GM18868 (cell line): ENCODE data around the gene A1CF.
"Not testable (repeated sequence)": the region's sequence is repeated elsewhere in the genome, so short reads cannot be mapped to it uniquely, and the experiment has no call there.

Experiments used
- ATAC-seq: cut with Tn5 transposase; IDR thresholded peaks from one replicate; pipeline ENCODE4 v1.9.1; 2021; ENCODE audit warnings: mild to moderate bottlenecking, moderate library complexity; ENCODE audit not compliant: unreplicated experiment

A1CF gene, protein sequence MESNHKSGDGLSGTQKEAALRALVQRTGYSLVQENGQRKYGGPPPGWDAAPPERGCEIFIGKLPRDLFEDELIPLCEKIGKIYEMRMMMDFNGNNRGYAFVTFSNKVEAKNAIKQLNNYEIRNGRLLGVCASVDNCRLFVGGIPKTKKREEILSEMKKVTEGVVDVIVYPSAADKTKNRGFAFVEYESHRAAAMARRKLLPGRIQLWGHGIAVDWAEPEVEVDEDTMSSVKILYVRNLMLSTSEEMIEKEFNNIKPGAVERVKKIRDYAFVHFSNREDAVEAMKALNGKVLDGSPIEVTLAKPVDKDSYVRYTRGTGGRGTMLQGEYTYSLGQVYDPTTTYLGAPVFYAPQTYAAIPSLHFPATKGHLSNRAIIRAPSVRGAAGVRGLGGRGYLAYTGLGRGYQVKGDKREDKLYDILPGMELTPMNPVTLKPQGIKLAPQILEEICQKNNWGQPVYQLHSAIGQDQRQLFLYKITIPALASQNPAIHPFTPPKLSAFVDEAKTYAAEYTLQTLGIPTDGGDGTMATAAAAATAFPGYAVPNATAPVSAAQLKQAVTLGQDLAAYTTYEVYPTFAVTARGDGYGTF

DNA sequence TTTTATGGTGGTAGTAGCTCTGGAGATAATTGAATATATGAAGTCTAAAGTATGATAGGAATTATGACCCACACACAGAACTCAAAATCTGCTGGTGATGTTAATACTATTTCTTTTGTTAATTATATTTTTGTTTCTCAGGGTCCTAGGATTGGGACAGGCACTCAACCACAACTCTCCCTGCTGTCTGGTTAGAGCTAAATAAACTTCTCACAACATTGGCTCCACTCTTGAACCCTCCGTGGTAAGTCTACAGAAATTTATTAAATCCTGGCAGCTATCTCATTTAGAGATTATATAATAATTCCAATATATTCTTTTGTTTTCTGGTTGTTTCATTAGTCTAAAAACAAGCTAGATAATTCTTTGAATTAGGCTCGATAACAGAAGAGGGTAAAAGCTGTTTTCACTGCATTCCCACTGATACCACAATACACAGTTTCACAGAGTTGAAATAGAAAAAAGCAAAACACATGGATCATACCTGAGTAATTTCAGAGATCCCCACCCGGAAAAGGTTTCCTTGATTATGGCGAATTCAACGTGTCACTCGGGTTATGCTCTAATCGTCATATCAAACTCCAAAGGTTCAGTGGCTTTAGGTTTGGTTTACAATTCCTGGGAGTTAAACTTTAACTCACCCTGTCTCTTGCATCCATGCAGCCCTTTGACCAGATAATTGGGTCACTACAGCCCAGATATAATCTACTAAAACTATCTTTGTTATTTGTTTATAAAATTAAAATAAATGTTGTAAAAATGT, at the start of gene A1CF:
Gene A1CF, minus strand, starts transcription at position 531 of the 763 bp plus-strand sequence. CDS start 25,687 bp downstream, outside the sequence.
- ATAC-seq, result no peak

DNA sequence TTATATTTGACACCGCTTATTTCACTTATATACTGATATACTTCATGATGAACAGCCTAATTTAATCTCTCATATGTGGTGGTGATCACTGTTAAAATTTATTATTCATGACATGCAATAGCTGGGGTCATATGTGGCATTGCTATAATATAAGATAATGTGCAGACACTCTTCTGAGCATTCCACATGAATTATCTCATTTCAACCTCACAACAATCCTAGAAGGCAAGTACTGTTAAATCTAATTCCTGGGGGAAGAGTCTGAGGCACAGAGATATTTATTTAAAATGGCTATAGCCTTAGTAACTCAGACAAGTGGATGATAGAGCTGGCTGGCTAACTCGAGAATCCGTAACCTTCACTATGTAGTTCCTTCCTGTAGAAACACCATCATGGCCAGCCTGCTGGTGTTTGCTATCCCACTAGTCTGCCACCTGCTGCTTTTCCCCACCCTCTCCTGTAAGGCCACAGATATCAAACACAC, 46.6 kb upstream of the A1CF start:
- ATAC-seq, result no peak

DNA sequence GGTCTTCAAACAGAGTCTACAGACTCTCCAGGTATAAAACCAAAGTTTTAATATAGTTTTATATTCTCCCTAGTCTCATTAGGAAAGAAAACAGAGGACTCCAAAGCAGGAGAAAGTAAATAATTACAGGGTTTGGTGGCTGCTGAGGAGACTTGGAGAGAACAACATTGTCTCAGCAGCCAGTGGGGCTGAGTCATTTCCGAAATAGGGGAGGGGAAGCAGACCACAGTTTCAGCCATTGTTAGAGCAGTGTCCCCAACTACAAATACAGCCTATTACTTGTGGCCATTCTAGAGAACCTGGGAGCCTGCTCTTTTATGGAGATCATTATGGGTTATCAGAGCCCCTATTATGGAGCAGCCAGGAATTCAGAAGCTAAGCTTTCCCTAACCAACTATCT, 44.2 kb upstream of the A1CF start:
- ATAC-seq, result peak; percentile 96

DNA sequence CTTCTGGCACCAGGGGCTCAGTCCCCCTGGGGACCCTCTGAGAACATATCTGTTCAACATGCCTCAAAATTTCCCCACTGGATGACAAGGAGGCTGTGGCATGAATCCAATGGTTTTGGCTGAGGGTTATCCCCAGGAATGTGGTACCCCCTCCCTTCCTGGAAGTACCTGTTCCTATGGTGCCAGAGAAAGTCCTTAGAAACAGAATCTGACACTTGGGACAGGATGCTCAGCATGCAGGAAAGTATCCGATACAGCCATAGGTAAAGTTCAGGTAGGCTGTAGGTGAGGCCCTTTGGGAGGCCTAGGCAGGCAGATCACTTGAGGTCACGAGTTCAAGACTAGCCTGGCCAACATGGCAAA, 42.7 kb upstream of the A1CF start:
- ATAC-seq, result no peak

DNA sequence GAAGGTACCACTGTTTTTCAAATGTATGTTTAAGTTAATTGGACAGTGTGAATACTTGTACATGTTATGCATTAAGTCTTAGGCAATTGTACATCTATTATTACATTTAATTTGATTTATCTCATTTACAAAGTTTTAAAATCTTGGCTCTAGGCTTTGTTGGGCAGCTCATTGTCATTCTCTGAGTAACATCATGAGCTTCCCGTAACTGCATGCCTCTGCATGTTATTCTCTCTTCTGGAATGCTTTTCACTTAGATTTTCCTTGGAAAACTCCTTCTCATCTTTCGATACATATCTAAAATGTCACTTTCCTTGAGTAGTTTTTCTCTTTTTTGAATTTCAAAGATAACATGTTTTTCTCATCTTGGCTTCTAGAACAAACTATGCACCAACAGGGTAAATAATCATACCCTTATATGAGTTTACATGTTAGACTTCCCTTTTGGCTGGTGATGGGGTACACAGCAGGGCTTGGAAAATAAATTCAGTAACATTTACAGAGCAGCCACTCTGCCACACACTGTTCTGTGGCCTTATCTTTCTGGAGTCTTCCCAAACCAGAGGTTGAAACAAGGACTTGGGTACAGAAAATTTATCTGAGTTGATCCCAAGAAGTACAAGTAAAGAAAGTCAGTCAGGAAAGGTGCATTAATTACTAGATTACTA, 42.2 kb upstream of the A1CF start:
- no peak for ATAC-seq

DNA sequence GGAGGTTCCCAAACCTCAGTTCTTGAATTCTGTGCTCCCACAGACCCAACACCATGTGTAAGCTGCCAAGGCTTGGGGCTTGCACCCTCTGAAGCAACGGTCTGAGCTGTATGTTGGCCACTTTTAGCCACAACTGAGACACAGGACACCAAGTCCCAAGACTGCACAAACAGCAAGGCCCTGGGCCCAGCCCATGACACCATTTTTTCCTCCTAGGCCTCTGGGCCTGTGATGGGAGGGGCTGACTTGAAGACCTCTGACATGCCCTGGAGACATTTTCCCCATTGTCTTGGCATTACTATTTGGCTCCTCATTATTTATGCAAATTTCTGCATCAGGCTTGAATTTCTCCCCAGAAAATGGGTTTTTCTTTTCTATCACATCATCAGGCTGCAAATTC, 38.0 kb upstream of the A1CF start:
- not testable (repeated sequence) for ATAC-seq

DNA sequence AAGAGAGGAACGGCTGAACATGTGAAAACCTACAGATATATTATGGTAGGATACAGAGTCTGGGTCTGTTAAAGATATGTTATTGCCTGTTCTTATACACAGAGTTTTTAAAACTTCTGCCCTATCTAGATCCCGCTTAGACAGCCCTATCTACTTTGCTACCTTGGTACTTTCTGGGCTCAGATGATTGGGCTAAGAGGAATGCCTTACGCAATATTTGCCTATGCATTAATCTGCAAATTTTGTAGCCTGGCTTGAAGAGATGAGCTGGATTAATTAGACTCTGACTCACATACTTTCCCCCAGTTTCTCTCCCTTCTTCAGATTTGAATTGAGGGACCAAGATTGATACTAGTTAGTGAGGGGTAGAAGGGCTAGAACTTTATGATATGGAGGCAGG, 33.6 kb upstream of the A1CF start:
- ATAC-seq, result no peak

DNA sequence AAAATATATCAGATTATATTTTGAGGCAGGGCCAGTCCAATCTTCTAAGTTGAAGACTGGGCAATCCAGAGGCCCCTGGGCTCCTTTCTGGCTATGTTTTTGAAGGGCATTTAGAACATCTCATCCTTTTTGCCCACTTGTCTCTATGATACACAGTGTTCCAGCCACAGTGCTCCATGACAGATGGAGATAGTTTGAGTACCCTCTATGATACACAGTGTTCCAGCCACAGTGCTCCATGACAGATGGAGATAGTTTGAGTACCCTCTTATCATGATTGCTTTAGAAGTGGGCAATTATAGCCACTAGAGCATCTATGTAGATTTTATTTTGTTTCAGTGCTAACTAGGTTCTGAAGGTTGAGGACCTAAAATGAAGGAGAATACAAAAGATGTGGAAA, 33.1 kb upstream of the A1CF start:
- ATAC-seq, result no peak

DNA sequence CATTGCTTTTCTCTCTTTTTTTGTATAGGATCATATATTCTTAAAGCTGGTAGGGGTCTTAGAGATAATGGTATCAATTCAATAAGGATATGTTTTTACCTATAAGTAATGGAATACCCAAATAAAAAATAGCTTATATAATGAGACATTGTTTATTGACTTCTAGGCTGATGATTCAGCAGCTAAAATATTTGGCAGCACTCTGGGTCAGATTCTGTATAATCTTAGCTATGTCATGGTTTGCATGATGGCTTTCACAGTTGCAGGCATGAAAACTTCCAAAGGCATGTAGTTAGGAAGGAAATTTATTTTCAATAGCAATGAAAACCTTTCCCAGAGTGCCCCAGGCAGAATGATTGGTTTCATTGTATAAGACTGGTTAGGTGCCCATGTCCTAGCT, 32.1 kb upstream of the A1CF start:
- ATAC-seq, result no peak

DNA sequence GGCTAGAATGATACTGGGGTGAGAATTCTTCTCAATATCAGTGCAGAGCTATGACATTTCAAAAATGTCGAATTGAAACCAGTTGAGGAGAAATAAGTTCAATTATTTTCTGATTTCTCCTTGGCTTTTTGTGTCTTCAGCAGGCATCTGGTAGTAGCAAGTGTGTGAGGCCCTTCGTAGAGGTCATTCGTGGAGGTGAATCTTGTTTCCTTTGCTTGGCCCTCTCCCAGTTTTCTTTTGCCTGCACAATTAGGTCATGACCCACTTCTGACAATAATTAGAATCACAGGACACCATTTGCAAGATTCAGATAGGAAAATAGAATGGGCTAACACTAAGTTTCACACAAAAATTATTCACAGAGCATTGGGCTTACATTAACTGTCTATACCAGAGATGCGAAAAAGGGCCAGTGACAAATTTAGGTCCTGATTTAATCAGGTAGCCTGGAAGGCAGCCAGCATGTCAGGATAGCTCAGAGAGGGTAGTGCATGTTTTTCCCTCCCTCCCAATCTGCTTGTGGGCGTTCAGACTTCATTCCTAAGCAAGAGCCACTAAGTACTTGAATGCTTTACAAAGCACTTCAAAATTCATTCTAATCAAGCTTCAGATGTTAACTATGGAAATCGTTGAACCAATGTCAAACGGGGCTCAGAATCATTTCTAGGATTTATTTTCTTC, 24.0 kb upstream of the A1CF start:
- ATAC-seq, result no peak

DNA sequence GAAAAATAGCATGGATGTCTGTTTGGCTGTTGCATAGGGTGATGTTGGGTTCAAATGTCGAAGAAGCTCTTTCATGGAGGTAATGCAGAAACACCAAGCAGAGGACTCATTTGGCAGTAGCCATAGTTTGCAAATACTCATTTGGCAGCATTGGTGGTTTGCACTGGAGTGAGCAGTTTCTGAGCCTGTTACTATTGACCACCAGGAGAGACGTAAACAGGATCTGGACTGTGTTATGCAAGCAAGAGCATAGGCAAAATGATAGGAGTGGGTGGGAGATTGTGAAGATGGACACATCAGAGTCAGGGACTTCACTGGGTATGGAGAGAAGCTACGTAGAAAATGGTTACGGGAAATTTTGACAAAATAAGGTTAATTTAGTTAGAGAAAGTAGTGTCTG, 22.9 kb upstream of the A1CF start:
- no peak for ATAC-seq

DNA sequence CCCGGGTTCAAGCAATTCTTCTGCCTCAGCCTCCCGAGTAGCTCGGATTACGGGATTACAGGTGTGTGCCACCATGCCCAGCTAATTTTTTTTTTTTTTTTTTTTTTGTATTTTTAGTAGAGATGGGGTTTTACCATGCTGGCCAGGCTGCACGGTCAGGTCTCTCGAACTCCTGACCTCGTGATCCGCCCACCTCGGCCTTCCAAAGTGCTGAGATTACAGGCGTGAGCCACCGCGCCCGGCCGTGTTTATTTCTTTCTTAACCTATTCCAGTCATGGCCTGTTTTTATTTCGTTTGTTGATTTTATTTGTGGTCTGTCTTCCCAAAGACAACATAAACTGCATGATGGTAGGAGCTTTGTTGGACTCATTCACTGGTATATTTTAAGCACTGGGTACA, 20.4 kb upstream of the A1CF start:
- ATAC-seq, result not testable (repeated sequence)

DNA sequence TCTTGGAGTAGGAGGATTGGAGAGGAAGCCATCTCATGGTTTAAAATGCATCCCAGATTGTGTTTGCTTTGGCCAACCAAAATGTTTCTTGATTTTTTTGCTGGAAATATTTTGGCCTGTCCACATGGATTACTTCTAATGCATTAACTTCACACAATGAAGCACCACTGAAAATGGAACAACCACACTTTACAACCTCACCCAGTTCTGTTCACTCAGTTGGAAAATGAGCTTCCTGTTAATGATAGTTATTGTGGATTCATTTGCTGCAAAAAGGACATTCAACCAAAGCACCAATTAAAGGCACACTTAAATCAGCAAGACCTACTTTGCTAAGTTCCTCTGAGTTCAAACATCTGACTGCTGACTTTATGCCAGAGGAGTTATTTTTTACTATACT, 11.3 kb upstream of the A1CF start:
- no peak for ATAC-seq

DNA sequence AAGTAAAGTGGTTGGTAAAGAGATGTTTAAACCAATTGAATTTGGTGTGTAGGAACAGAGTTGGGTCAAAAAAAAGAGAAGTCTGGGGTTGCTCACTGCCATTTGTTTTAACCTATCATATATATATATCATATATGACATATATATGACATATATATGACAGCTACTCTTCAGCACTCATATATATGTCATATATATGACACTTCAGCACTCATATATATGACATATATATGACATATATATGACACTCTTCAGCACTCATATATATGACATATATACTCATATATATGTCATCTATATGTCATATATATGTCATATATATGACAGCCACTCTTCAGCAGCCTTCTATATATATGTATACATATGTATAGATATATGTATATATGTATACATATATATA, 8.9 kb upstream of the A1CF start:
- no peak for ATAC-seq

DNA sequence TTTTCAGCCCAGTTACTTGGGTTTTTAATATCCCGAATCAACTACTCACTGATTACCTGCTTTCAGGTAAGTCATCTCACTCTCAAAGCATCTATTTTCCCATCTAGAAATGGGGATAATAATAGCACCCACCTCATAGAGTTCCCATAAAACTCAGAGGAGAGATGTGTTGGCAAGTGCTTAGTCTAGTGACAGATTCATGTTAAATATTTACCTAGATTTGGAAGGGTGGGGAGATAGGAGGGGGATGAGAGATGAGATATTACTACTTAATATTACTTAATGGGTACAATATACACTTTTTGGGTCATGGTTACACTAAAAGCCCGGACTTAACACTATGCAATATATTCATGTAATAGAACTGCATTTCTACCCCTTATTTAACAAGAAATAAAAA, 7.0 kb upstream of the A1CF start:
- ATAC-seq, result no peak

DNA sequence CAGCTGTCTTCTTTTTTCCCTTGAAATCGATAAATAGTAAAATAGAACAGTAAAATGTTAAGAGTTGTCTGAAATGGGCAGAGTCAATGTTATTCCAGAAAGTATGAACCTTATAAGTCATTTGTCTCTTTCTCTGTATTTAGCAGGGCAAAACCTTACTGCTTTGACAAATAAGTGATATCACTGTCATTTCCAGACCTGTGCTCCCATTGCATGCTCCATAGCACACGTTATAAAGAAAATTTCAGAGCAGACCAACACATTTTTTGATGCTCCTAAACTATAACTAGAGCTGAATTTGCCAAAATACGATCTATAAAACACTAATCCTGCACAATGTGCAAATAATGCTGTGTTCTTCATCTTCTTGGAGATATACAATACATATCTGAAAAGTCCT, 1.1 kb downstream of the A1CF start:
- ATAC-seq, result no peak

DNA sequence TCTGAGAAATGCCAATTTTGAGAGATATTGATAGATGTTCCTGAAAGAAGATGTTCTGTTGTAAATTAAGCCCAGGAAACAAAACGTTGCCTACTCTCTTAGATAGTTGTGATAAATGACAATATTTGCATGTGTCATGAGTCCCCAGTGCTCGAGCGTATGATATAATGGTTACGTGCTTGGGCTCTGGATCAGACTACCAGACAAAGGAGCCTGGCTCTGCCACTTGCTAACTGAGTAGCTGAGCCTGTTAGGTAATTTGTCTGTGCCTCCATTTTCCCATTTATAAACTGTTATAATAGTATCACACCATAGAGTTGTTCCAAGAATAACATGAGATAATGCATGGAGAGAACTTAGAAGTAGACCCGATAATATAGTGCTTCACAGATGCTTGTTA, 1.8 kb downstream of the A1CF start:
- no peak for ATAC-seq

DNA sequence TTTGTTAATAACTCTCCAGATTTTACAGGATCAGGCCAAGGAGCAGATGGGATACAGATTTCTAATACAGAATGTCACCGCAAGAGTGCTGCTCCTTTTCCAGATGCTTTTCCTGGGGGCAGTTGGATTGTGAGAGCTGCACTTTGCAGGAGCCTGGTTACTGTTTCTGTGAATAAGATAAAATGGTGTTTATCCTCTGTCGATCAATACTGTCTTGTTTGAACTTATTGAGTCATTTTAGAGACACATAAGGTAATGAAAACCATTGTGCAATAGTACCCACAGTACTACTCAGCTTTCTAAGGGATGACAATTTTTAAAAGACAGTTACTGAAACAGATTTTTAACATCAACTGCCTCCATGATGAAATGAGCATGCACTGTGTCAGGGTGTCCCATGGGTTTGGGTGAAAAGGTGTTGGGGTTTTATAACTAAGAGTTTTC, 2.9 kb downstream of the A1CF start:
- no peak for ATAC-seq

DNA sequence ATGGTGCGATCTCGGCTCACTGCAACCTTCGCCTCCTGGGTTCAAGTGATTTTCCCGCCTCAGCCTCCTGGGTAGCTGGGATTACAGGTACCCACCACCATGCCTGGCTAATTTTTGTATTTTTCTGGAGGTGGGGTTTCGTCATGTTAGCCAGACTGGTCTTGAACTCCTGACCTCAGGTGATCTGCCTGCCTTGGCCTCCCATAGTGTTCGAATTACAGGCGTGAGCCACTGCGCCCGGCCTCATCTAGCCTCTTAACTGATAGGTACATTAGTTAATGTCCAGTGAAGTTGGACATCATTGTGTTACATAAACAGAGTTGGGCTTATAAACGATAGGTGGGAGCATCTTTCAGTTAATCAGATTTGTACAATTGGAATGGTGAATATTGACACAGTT, 4.4 kb downstream of the A1CF start:
- ATAC-seq, result not testable (repeated sequence)

DNA sequence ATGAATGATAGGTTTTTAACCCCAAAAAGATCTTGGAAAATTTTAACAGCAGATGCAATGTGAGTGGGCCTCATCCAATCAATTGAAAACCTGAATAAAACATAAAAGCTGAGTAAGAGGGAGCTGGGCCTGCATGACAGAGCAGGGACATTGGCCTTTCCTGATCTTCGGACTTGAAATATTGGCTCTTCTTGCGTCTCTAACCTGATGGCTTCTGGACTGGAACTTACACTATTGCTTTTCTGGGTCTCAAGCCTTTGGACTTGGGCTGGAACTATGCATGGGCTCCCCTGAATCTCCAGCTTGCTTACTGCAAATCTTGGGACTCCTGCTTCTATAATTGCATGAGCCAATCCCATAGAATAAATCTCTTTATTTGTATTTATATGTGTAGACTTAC, 9.0 kb downstream of the A1CF start:
- no peak for ATAC-seq

DNA sequence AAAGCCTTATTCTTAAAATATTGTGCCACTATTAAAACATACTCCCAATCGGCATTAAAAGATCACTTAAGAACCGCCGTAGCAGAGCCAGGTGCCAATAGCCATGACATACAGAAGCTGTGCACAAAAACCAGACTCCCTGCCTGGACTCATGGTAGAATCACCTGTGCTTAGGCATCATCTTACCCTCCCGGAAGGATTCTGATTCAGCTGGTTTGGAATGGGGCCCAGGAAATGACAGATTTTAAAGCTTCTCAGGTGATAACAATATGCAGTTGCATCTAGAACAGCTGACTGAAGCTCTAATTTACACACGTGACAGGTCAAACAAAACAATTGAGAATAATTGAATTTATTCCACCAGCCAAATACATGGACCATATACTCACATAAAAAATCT, 10.7 kb downstream of the A1CF start:
- ATAC-seq, result no peak
